SIG-M5 treated with dmso at 0.1 percent for 504 hours (cell line): ENCODE data around the gene CCBE1.
A peak's percentile ranks its signal among the peaks of the same experiment; 100 is the strongest.
"Not testable (repeated sequence)": the region's sequence is repeated elsewhere in the genome, so short reads cannot be mapped to it uniquely, and the experiment has no call there.

Experiments
- DNase-seq: peaks from one replicate; lab custom pipeline; 2025; ENCODE audit not compliant: unreplicated experiment; lab: John Stamatoyannopoulos, UW

CCBE1 gene

GRCh38 chr18:59657012-59657411 is 40.2 kb downstream of the CCBE1 start:
- no peak for DNase-seq

GRCh38 chr18:59656373-59656887 is 40.8 kb downstream of the CCBE1 start:
- no peak for DNase-seq

DNA sequence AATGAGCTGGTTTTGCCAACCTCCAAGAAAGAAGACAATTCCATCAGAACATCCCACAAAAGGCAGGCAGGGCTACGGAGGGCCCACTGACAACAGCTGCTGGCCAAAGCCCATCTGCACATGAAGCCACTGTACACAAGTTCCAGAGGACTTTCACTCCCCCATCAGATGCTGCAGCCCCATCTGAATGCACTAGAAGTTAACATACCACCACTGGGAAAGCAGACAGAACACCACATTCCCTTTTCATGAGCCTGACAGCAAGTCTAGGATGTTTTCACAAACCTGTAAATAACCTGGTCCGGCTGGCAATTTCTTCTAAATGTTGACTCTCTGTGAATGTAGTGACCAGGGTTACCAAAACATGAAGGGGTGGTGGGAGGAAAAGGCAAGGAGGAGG is 41.5 kb downstream of the CCBE1 start:
- DNase-seq = no peak

DNA sequence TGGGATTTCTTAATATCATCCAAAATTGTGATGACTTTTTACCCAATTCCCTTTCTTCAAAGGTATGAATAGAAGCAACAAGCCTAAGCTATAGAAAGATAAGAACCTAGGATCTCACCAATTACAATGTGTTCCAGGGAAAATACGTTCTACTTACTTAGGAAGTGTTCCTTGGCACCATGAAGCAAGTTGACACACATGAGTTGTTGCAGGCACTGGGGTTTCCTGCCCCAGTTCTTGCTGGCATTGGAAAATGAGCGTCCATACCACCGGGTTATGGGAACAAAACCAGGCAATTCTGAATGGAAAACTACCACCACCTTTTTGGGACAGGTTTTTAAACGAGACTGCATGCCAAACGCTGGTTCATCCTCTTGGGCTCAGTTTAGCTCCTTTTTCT is 46.2 kb downstream of the CCBE1 start:
- no peak for DNase-seq

- DNase-seq = no peak
Measured at GRCh38 chr18:59650266-59650820, 46.9 kb downstream of the CCBE1 start.

DNA sequence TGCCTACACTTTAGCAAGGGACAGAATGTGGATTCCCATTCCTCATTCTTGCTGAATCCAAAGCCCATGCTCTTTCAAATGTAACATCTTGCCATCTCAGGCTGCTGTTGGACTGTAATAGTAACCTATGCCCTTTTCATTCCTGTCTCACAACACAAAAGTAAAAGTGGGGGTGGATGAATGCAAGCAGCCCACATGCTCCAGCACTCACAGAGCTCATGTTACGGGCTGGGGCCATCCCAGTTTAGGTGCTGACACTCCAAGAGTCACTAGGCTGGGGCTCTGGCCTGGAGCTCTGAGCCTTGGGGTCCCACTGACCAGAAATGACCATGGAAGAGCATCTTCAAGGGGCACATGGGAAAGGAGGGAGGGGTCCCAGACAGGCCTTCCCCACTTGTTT is 47.6 kb downstream of the CCBE1 start:
- DNase-seq = no peak

GRCh38 chr18:59648469-59648868 is 48.8 kb downstream of the CCBE1 start:
- DNase-seq = not testable (repeated sequence)

- no peak for DNase-seq
Measured at GRCh38 chr18:59646963-59647307, 50.3 kb downstream of the CCBE1 start.

DNA sequence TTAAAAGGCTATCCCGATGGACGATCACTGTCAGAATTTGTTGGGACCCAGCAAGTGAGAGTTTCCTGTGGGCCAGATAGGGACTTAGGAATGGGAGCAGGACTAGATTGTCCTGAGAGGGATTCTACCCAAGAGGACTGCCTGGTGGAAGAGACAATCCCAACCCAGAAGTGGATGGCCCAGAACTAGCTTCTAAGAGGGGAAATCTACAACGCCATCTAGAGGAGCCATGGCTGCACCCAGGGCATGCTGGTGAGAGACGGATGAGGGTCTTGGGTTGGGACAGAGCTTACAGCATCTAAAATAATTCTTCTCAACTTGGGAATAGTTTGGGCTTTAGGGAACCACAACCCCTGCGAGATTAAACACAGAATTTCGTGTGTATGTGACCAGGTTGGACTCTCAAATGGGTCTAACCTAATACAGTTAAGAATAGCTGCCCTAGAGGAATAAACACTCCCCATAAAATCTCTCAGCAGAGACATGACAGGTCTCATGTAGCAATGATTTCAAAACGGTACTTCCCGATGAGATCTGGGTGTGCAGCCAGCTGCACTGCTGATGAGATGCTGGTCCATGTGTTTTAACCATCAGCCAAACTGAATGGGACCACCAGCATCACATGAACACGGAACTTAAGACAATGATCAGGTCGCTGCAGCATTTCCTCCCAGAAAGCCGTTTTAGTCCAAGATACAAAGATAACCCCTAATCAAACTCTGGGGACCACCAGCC is 50.8 kb downstream of the CCBE1 start:
- DNase-seq = no peak

DNA sequence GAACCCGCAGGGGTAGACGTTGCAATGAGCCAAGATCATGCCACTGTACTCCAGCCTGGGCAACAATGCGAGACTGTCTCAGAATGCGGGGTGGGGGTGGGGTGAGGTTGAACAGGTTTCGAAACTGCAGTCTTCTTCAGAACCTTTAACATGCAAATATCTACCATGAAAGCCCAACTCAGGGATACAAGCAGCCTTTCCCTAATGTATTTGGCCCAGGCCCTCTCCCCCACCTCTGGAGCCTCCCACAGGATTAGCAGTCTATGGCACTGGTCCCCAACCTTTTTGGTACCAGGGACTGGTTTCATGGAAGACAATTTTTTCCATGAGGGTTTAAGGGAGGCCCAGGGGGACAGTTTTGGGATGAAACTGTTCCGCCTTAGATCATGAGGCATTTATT is 53.5 kb downstream of the CCBE1 start:
- no peak for DNase-seq

DNA sequence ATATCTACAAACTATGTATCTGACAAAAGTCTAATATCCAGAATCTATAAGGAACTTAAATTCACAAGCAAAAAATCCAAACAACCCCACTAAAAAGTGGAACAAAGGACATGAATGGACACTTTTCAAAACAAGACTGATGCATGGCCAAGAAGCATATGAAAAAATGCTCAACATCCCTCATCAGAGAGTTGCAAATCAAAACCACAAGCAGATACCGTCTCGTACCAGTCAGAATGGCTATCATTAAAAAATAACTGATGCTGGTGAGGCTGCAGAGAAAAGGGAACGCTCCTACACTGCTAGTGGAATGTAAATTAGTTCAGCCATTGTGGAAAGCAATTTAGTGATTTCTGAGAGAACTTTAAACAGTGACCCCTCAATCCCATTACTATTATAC is 56.5 kb downstream of the CCBE1 start:
- DNase-seq = no peak

GRCh38 chr18:59639821-59640220 is 57.4 kb downstream of the CCBE1 start:
- no peak for DNase-seq

DNA sequence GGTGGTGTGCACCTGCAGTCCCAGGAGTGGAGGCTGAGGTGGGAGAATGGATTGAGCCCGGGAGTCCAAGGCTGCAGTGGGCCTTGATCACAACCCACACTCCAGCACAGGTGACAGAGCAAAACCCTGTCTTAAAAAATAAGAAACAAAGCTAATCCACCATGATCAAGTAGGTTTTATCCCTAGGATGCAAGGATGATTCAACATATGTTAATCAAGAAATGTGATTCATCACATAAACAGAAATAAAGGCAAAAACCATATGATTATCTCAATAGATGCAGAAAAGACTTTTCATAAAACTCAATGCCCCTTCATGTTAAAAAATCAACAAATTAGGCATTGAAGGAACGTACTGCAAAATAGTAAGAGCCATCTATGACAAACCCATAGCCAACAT is 58.1 kb downstream of the CCBE1 start:
- no peak for DNase-seq

DNA sequence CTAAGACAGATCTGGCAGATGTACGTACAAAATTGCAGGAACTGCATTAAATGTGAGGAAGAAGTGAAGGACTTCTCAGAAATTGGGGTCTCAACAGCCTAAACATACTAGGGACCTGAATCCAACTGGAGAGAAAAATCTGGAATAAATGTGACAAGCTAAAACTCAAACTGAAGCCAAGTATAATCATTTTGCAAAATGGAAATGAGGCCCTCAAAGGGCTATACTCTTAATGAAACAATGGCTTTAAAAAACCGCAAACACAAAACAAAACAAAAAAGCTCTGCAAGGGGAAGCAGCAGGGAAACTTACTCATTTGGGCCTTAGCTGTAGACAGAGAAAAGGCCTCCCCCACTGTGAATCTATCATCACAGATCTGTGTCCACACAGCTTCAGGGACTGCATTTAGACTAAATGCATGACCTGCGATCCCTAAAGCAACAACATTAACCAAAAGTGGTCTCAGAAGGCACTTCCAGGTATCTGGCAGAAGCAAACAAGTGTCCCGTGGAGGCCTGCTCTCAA is 63.2 kb downstream of the CCBE1 start:
- DNase-seq = no peak

GRCh38 chr18:59633317-59633716 is 63.9 kb downstream of the CCBE1 start:
- no peak for DNase-seq

- peak; percentile 2 for DNase-seq
Measured at GRCh38 chr18:59631583-59632181, 65.5 kb downstream of the CCBE1 start.

DNA sequence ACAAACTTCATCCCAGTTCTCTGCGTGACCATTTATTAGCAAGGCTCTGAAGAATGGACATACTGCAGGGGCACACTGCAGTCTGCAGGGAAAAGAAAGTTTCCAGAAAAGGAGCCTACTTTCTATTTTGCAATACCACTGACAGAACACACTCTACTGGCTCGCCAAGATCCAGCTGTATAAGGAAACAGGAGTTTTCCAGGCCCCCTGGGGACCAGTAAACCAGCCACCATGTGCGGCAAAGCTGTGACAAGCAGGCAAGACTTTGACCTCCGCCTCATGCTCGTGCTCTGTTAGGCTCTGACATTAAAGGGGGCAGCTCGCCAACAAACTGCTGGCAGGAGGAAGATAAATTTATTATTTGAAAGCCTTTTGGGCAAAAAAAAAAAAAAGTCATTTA is 67.3 kb downstream of the CCBE1 start:
- DNase-seq = no peak

- DNase-seq = no peak
Measured at GRCh38 chr18:59628995-59629394, 68.2 kb downstream of the CCBE1 start.

DNA sequence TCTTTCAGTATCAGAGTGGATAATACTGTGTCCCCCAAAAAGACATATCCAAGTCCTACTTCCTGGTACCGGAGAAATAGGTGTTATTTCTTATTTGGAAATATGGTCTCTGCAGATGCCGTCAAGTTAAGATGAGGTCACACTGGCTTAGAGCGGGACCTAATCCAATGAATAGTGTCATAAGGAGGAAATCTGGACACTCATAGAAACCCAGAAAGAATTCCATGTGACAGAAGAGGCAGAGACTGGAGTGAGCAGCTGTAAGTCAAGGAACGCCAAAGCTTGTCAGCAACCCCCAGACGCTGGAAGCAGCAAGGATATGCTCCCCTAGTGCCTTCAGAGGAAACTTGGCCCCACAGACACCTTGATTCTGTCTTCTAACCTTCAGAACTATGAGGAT is 69.8 kb downstream of the CCBE1 start:
- no peak for DNase-seq

- DNase-seq = no peak
Measured at GRCh38 chr18:59624369-59624765, 72.9 kb downstream of the CCBE1 start.

DNA sequence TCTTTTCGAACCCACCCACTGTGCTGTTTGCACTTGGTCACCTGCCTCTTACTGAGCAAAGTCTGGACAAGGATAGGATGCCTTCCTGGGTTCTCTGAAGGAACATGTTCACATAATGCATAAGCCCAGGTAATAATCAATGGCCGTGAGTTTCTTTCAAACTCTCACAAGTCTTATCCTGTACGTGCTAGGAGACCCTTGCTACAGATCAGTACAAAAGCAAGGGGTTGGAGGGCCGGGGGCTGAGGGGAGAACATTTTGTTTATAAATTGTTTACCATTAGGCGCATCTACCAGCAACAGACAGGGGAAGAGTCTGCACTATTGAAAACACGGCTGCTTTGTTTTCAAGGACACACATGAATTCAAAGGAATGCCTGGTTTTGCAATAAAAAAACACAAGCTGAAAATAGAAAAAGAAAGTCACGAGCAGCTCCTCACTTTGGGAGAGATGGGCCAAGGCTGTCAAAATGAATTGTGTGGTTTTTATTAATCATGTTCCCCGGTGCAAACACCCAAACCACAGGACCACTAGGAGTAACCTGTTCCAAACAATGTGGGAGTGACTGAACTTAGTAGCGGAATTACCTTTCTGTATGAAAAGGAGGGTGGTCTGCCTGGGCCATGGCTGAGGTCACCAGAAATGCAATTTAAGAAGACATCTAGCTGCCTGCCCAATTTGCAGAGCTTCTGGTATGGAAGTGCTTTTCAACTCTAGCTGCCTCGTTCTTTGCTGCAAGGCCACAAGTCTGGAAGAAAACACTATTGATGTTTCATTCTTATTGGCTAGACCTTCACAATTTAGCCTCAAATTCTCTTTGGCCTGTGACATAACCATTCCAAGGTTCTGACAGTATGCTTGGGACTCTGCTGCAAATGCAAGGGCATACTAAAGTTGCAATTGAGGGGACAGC is 73.5 kb downstream of the CCBE1 start:
- DNase-seq = no peak
